HG03575 (cell line): Measurements from ENCODE around the gene UCKL1.
"Not testable (repeated sequence)": the region's sequence is repeated elsewhere in the genome, so short reads cannot be mapped to it uniquely, and the experiment has no call there.

Experiments used
- ATAC-seq: cut with Tn5 transposase; IDR thresholded peaks from one replicate; pipeline ENCODE4 v1.9.1; 2021; ENCODE audit not compliant: unreplicated experiment, insufficient number of reproducible peaks, low FRiP score; ENCODE audit errors: extremely low read depth

UCKL1 gene

GRCh38 chr20:63961664-63962425 lies 5.6 kb upstream of the UCKL1 start:
- ATAC-seq = no peak

GRCh38 chr20:63960654-63961621 lies 4.7 kb upstream of the UCKL1 start:
- not testable (repeated sequence) for ATAC-seq

GRCh38 chr20:63959699-63960075 lies 3.5 kb upstream of the UCKL1 start:
- no peak for ATAC-seq

- no peak for ATAC-seq
Measured at GRCh38 chr20:63958964-63959698, 2.9 kb upstream of the UCKL1 start.

GRCh38 chr20:63958471-63958870 lies 2.3 kb upstream of the UCKL1 start:
- ATAC-seq = no peak

GRCh38 chr20:63957690-63958441 lies 1.6 kb upstream of the UCKL1 start:
- ATAC-seq = no peak

- ATAC-seq = peak; percentile 6
Measured at GRCh38 chr20:63957004-63957689, 931 bp upstream of the UCKL1 start.

- peak; percentile 18 for ATAC-seq
Measured at GRCh38 chr20:63956664-63957003, 418 bp upstream of the UCKL1 start.

GRCh38 chr20:63955281-63955826 lies 862 bp downstream of the UCKL1 start:
- ATAC-seq = no peak

- ATAC-seq = no peak
Measured at GRCh38 chr20:63953764-63954429, 2.3 kb downstream of the UCKL1 start.

- no peak for ATAC-seq
Measured at GRCh38 chr20:63952769-63953168, 3.4 kb downstream of the UCKL1 start.

- no peak for ATAC-seq
Measured at GRCh38 chr20:63952210-63952535, 4.0 kb downstream of the UCKL1 start.

GRCh38 chr20:63951398-63952209 lies 4.6 kb downstream of the UCKL1 start:
- ATAC-seq = no peak

GRCh38 chr20:63950701-63951397 lies 5.4 kb downstream of the UCKL1 start:
- no peak for ATAC-seq

- no peak for ATAC-seq
Measured at GRCh38 chr20:63947638-63948456, 8.4 kb downstream of the UCKL1 start.
